ENCODE results near the gene CATSPERD. TPM values are rescaled to one million over a fixed set of nuclear protein-coding genes. Genes with fewer than 3 reads are reported as not detected.
"Not testable (repeated sequence)": the region's sequence is repeated elsewhere in the genome, so short reads cannot be mapped to it uniquely, and the experiment has no call there.

Gene CATSPERD
- polyA plus RNA-seq, 2 of the 4 experiments (the other 2 are of a cell fraction), result 0.03 TPM; not detected in 1

DNA sequence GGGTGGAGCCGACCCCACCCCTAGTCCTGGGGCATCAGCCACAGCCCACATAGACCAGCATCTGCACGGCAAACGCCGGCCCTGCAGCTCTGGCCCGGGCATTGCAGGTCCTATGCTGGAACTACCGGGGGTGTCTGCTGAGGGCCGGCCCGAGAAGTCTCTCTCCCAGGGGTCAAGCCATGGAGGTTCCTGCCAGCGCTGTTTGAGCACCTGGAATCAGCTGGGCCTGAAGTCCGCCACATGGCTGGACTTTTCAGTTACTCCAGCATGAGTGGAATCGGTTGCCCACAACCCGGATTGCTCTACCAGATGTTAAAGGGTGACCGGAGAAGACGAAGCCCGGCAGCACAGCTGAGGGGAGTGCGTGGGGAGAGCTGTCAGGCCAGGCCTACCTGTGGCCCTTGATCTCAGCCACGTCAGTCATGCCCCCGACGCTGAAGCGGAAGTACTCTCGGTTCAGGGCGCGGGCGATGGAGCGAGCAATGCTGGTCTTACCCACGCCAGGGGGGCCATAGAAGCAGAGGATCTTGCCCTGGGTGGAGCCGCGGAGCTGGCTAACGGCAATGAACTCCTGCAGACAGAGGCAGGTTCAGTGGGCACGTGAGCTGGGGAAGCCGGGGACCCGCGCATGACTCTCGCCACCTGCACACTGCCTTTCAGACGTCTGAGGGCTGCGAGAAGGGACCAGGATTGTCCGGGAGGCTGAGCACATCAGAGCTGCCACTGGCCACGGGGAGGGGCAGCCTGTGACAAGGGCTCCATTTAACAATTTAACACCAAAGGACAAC, 21.6 kb upstream of the CATSPERD start (continued):
- TF ChIP-seq, protein P1, sequence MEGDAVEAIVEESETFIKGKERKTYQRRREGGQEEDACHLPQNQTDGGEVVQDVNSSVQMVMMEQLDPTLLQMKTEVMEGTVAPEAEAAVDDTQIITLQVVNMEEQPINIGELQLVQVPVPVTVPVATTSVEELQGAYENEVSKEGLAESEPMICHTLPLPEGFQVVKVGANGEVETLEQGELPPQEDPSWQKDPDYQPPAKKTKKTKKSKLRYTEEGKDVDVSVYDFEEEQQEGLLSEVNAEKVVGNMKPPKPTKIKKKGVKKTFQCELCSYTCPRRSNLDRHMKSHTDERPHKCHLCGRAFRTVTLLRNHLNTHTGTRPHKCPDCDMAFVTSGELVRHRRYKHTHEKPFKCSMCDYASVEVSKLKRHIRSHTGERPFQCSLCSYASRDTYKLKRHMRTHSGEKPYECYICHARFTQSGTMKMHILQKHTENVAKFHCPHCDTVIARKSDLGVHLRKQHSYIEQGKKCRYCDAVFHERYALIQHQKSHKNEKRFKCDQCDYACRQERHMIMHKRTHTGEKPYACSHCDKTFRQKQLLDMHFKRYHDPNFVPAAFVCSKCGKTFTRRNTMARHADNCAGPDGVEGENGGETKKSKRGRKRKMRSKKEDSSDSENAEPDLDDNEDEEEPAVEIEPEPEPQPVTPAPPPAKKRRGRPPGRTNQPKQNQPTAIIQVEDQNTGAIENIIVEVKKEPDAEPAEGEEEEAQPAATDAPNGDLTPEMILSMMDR (IDR thresholded peaks at IDR 0.05), result no peak
- no peak for TF ChIP-seq CBX8 (IDR thresholded peaks at IDR 0.05)
- no peak for TF ChIP-seq EP300 (IDR thresholded peaks at IDR 0.05)
- TF ChIP-seq, protein P2, sequence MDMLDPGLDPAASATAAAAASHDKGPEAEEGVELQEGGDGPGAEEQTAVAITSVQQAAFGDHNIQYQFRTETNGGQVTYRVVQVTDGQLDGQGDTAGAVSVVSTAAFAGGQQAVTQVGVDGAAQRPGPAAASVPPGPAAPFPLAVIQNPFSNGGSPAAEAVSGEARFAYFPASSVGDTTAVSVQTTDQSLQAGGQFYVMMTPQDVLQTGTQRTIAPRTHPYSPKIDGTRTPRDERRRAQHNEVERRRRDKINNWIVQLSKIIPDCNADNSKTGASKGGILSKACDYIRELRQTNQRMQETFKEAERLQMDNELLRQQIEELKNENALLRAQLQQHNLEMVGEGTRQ (IDR thresholded peaks at IDR 0.05), result no peak
- TF ChIP-seq HDAC2 (IDR thresholded peaks at IDR 0.05), result no peak
- no peak for TF ChIP-seq PHF8 (IDR thresholded peaks at IDR 0.05; ENCODE audit: borderline replicate concordance, low read depth)
- no peak for TF ChIP-seq FOSL2 (IDR thresholded peaks at IDR 0.05)
- TF ChIP-seq FOSL2 (CRISPR knock-in tag; IDR thresholded peaks at IDR 0.05), result no peak
- TF ChIP-seq SREBF2 (IDR thresholded peaks at IDR 0.05), result no peak
- no peak for TF ChIP-seq CHD4 (IDR thresholded peaks at IDR 0.05; ENCODE audit: borderline replicate concordance)
- TF ChIP-seq MAZ (IDR thresholded peaks at IDR 0.05; ENCODE audit: borderline replicate concordance, low read depth, low read length), result no peak

DNA sequence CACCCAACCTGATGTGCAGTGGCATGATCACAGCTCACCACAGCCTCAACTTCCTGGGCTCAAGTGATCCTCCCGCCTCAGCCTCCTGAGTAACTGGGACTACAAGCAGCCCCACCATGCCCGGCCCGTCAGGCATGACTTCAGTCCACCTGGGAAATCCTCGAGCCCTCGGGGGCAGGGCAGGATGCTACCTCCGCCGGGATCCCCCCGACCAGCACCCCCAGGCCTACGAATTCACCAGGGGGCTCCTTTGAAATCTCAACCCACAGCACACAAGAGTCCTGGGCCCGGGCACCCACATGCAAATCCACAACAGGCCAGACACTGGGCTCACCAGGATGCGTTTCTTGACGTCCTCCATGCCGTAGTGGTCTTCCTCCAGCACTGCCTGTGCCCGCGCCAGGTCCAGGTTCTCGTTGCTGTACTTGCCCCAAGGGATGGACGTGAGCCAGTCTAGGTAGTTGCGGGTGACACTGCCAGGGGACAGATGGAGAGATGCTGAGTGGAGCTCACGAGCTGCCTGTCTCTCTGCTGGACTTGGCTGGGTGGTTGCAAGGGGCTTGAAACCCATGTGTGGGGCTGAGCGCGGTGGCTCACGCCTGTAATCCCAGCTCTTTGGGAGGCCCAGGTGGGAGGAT, 19.9 kb upstream of the CATSPERD start:
- H3K4me2 ChIP-seq, result no peak overlapping the region
- ChIA-PET POLR2A (interaction anchor here (1.6 kb wide), 1 partner anchor 11 kb away, joined by 4 read pairs; the partner anchor contains the start of gene RPL36), CTCF (interaction anchor here (0.7 to 1.4 kb wide), 3 partner anchors 10 to 66 kb away, joined by 3 to 4 read pairs (median 4); partner anchors contain the start of gene RPL36)
- no peak for ATAC-seq
- H3K4me1 ChIP-seq, result 0 out of 3 replicates have a peak, but pooled peaks cover 3% of the 10 kb centered on the region
- WGBS (ENCODE audit: missing lambda C conversion rate), result 94% methylated on average over 14 of the region's 22 CpGs
- no peak for FAIRE-seq
- H3K9me3 ChIP-seq, result no peaks in the 10 kb centered on the region
- H3K4me3 ChIP-seq, result no peak overlapping the region
- no peak overlapping the region for H3K27ac ChIP-seq
- DNase-seq (ENCODE audit: low read depth in 1 of 2, low spot score in 1 of 2), result no peak
- no peak for TF ChIP-seq JUN (IDR thresholded peaks at IDR 0.05)
- no peak for TF ChIP-seq CBX2 (IDR thresholded peaks at IDR 0.05; ENCODE audit: borderline replicate concordance, low read depth)
- no peak for TF ChIP-seq PHF8 (IDR thresholded peaks at IDR 0.05; ENCODE audit: borderline replicate concordance, low read depth)
- TF ChIP-seq, protein P3, sequence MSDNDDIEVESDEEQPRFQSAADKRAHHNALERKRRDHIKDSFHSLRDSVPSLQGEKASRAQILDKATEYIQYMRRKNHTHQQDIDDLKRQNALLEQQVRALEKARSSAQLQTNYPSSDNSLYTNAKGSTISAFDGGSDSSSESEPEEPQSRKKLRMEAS (IDR thresholded peaks at IDR 0.05), result no peak
- TF ChIP-seq JUNB (IDR thresholded peaks at IDR 0.05), result no peak
- TF ChIP-seq EHF (CRISPR knock-in tag; IDR thresholded peaks at IDR 0.05), result no peak
- no peak for TF ChIP-seq MAZ (IDR thresholded peaks at IDR 0.05; ENCODE audit: borderline replicate concordance, low read depth, low read length)
- TF ChIP-seq TP53 (CRISPR knock-in tag; IDR thresholded peaks at IDR 0.05), result no peak

DNA sequence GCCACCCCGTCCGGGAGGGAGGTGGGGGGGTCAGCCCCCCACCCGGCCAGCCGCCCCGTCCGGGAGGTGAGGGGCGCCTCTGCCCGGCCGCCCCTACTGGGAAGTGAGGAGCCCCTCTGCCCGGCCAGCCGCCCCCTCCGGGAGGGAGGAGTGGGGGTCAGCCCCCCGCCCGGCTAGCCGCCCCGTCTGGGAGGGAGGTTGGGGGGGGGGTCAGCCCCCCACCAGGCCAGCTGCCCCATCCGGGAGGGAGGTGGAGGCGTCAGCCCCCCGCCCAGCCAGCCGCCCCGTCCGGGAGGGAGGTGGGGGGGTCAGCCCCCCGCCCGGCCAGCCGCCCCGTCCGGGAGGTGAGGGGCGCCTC, 18.4 kb upstream of the CATSPERD start:
- H3K4me1 ChIP-seq; CTCF ChIA-PET; H3K27ac ChIP-seq; FAIRE-seq; H3K9me3 ChIP-seq; DNase-seq (ENCODE audit: low read depth in 1 of 2, low spot score in 1 of 2); H3K4me3 ChIP-seq; H3K4me2 ChIP-seq; POLR2A ChIA-PET; ATAC-seq: not testable (repeated sequence)
- no CpG with 5 or more reads among the region's 28 CpGs for WGBS (ENCODE audit: missing lambda C conversion rate)

All from A549 (cell line).